B cell (primary cell): Measurements from ENCODE around the gene LPO. TPM values are rescaled to one million over a fixed set of nuclear protein-coding genes. Genes with fewer than 3 reads are reported as not detected.

Experiments
- ATAC-seq: fragments of 200-7000 bp; cut with Tn5 transposase; one replicate; pipeline ENCODE4 v1.10.0; 2021; ENCODE audit warnings: low read depth, mild to moderate bottlenecking, moderate number of reproducible peaks, moderate library complexity
- CTCF ChIA-PET: fragments of 350-600 bp; sonication (Branson Sonifier 250); formaldehyde crosslinking; loops from one replicate; lab custom pipeline; 2021; ENCODE audit warnings: antibody characterized with exemption, inconsistent platforms; lab: Charles Lee
- POLR2A ChIA-PET: fragments of 350-600 bp; sonication (Branson Sonifier 250); formaldehyde crosslinking; loops from one replicate; lab custom pipeline; 2021; ENCODE audit warnings: antibody characterized with exemption; lab: Charles Lee
- DNase-seq: peaks from one replicate; pipeline ENCODE4 v3.0.0; 2013
- H2AFZ ChIP-seq: 2 replicates; pipeline ENCODE4 v1.6.1; 2012; ENCODE audit warnings: mild to moderate bottlenecking, low read depth, low read length; ENCODE audit not compliant: insufficient read depth, poor library complexity, severe bottlenecking
- H3K27ac ChIP-seq, 2 donors: 1 replicate in 1 of 2; 2 replicates in 1 of 2; pipeline ENCODE4 v1.5.1; 2012 to 2013; ENCODE audit warnings: low read length in 2 of 2, mild to moderate bottlenecking in 2 of 2, moderate library complexity in 1 of 2
- H3K27me3 ChIP-seq, 4 experiments: fragments of 200-600 bp in 1 of 4; sonication (generic) in 1 of 4; replicated peaks in 1 of 4; 1 replicate in 2 of 4; 2 replicates in 2 of 4; pipeline versions ENCODE4 v1.6.1 to v1.7.0; 2013 to 2016; ENCODE audit warnings: low read length in 3 of 4, mild to moderate bottlenecking in 2 of 4, mixed read lengths in 1 of 4, moderate library complexity in 1 of 4; ENCODE audit not compliant: insufficient read depth in 4 of 4, control insufficient read depth in 3 of 4; ENCODE audit errors: control extremely low read depth in 1 of 4
- H3K36me3 ChIP-seq, 2 experiments: replicated peaks in 1 of 2; 1 replicate in 1 of 2; 2 replicates in 1 of 2; pipeline versions ENCODE4 v1.6.1 to v1.7.1; 2013; ENCODE audit warnings: low read length in 1 of 2; ENCODE audit not compliant: insufficient read depth in 2 of 2, control insufficient read depth in 1 of 2; ENCODE audit errors: control extremely low read depth in 1 of 2, extremely low read depth in 1 of 2
- H3K4me1 ChIP-seq, 2 donors: fragments of 200-600 bp in 1 of 2; sonication (generic) in 1 of 2; 1 replicate in 1 of 2; 2 replicates in 1 of 2; pipeline versions ENCODE4 v1.5.1 to v1.6.1; 2013 to 2017; ENCODE audit warnings: low read length in 2 of 2; ENCODE audit not compliant: control insufficient read depth in 2 of 2, insufficient read depth in 2 of 2
- H3K4me2 ChIP-seq: replicated peaks from 2 replicates; pipeline ENCODE3; 2012; ENCODE audit warnings: mild to moderate bottlenecking, low read depth, low read length; ENCODE audit not compliant: poor library complexity, severe bottlenecking
- H3K4me3 ChIP-seq, 5 experiments: fragments of 200-600 bp in 1 of 5; sonication (generic) in 1 of 5; 1 replicate in 3 of 5; 2 replicates in 2 of 5; pipeline versions ENCODE4 v1.5.1 to v1.7.0; 2011 to 2016; ENCODE audit warnings: low read length in 4 of 5, mild to moderate bottlenecking in 4 of 5, low read depth in 2 of 5, control low read depth in 1 of 5, moderate library complexity in 1 of 5; ENCODE audit not compliant: insufficient read depth in 1 of 5; ENCODE audit errors: control extremely low read depth in 1 of 5, extremely low read depth in 1 of 5
- H3K79me2 ChIP-seq: fragments of 200-600 bp; sonication (generic); one replicate; pipeline ENCODE4 v1.6.0; 2016; ENCODE audit warnings: low read length; ENCODE audit not compliant: control insufficient read depth, insufficient read depth
- H3K9ac ChIP-seq: fragments of 200-600 bp; sonication (generic); 2 replicates; pipeline ENCODE4 v1.6.1; 2017; ENCODE audit warnings: mild to moderate bottlenecking, low read length, moderate library complexity
- H3K9me3 ChIP-seq, 3 donors: one replicate each; pipeline versions ENCODE4 v1.6.1 to v1.7.1; 2013; ENCODE audit warnings: low read length in 2 of 3; ENCODE audit not compliant: control insufficient read depth in 2 of 3, insufficient read depth in 1 of 3; ENCODE audit errors: control extremely low read depth in 1 of 3
- H4K20me1 ChIP-seq: 2 replicates; pipeline ENCODE4 v1.6.0; 2012; ENCODE audit warnings: mild to moderate bottlenecking, low read length; ENCODE audit not compliant: insufficient read depth, control insufficient read depth, poor library complexity, severe bottlenecking
- H3K27ac Mint-ChIP-seq: one replicate; pipeline ENCODE4 v1.8.0; 2021; ENCODE audit warnings: mixed read lengths
- H3K27me3 Mint-ChIP-seq: one replicate; pipeline ENCODE4 v1.8.0; 2021; ENCODE audit warnings: mixed read lengths
- H3K4me1 Mint-ChIP-seq: one replicate; pipeline ENCODE4 v1.8.0; 2021; ENCODE audit warnings: mixed read lengths
- H3K4me3 Mint-ChIP-seq: one replicate; pipeline ENCODE4 v1.8.0; 2021; ENCODE audit warnings: mixed read lengths
- H3K9me3 Mint-ChIP-seq: one replicate; pipeline ENCODE4 v1.8.0; 2022; ENCODE audit warnings: mixed read lengths; ENCODE audit not compliant: insufficient read depth
- CTCF ChIP-seq: fragments of 200-600 bp; IDR thresholded peaks from one replicate; pipeline ENCODE4 v1.8.0; 2022; ENCODE audit warnings: antibody characterized with exemption, mild to moderate bottlenecking
- EZH2 ChIP-seq: IDR thresholded peaks from 2 replicates; pipeline ENCODE4 v1.6.1; 2012; ENCODE audit warnings: borderline replicate concordance, low read depth, mild to moderate bottlenecking, moderate library complexity, low read length; ENCODE audit not compliant: insufficient read depth, poor library complexity, severe bottlenecking
- WGBS: methylation state at CpG from one replicate; pipeline ENCODE4 v1.1.5; 2013; ENCODE audit warnings: missing lambda C conversion rate; ENCODE audit not compliant: insufficient coverage; 5-methylcytosine and 5-hydroxymethylcytosine counted together
- intact Hi-C: fragments of 100-400 bp; cut with micrococcal nuclease; formaldehyde crosslinking; loops from one replicate; pipeline ENCODE4 v1.10.0; 2022
- polyA plus RNA-seq: library from polyadenylated mRNA; depleted of rRNA; stranded (reverse); fragments of >200 nt; gene quantifications from 2 replicates; pipeline ENCODE4 v1.2.3, GENCODE V29; 2012
- total RNA-seq, 2 donors: library from RNA; stranded (reverse); fragments of 120-200 nt in 1 of 2; gene quantifications; 1 replicate in 1 of 2; 2 replicates in 1 of 2; pipeline versions ENCODE4 v1.2.3 to v1.2.4, GENCODE V29; 2013 to 2022

The LPO gene
- total and polyA plus RNA-seq, 2 donors (not counting 1 experiment from before 2014, with no cell fraction given), result not detected

- Histone ChIP-seq H2AFZ (no peak overlapping the region), H3K27me3 (peaks cover 0 to 6% (median 3%) of the 10 kb centered on the region in 4 experiments), H4K20me1 (no peaks in the 10 kb centered on the region), H3K4me1 (no peaks in the 10 kb centered on the region), H3K4me2 (no peak overlapping the region), H3K9ac (no peak overlapping the region), H3K9me3 (peaks cover 0 to 4% (median 1%) of the 10 kb centered on the region in 3 donors), H3K27ac (no peak overlapping the region), H3K4me3 (no peak overlapping the region), H3K79me2 (no peaks in the 10 kb centered on the region), H3K36me3 (no peaks in the 10 kb centered on the region)
- DNase-seq, result no peak
- no peaks in the 10 kb centered on the region for H3K4me1 Mint-ChIP-seq
- H3K4me3 Mint-ChIP-seq, result no peak overlapping the region
- POLR2A ChIA-PET, result no interaction called here
- WGBS, result 100% methylated on average over 1 of the region's 1 CpG
- peaks cover 32% of the 10 kb centered on the region for H3K27me3 Mint-ChIP-seq
- TF ChIP-seq EZH2, result no peak
- no peak for TF ChIP-seq CTCF
- CTCF ChIA-PET, result interaction anchor here (0.5 kb wide), 1 partner anchor 1266 kb away, joined by 4 read pairs; no protein-coding TSS in a partner anchor
- ATAC-seq, result no peak
- H3K9me3 Mint-ChIP-seq, result no peaks in the 10 kb centered on the region
- no peak overlapping the region for H3K27ac Mint-ChIP-seq
- intact Hi-C loops, result no loop called here
Observed at GRCh38 chr17:58294034-58294433, 55.6 kb downstream of the LPO start.

- CTCF ChIA-PET, result interaction anchor here (0.9 kb wide), 1 partner anchor 17 kb away, joined by 3 read pairs; no protein-coding TSS in a partner anchor
- POLR2A ChIA-PET, result no interaction called here
- TF ChIP-seq EZH2 (no peak), CTCF (no peak)
- DNase-seq (no peak), ATAC-seq (no peak)
- intact Hi-C loops, result no loop called here
- Histone ChIP-seq H3K4me3 (no peak overlapping the region), H3K4me1 (peaks cover 3 to 14% of the 10 kb centered on the region in 2 donors), H2AFZ (no peak overlapping the region), H3K9ac (no peak overlapping the region), H3K9me3 (no peaks in the 10 kb centered on the region), H3K4me2 (no peak overlapping the region), H3K27me3 (no peaks in the 10 kb centered on the region), H4K20me1 (no peaks in the 10 kb centered on the region), H3K27ac (no peak overlapping the region), H3K36me3 (no peaks in the 10 kb centered on the region), H3K79me2 (no peaks in the 10 kb centered on the region)
- Mint-ChIP-seq H3K9me3 (no peaks in the 10 kb centered on the region), H3K4me1 (peaks cover 11% of the 10 kb centered on the region), H3K4me3 (no peak overlapping the region), H3K27ac (no peak overlapping the region), H3K27me3 (peaks cover 11% of the 10 kb centered on the region)
- 61% methylated on average over 4 of the region's 6 CpGs for WGBS
Observed at GRCh38 chr17:58300336-58300735, 62.0 kb downstream of the LPO start.
